ENCODE results near the gene RAB11FIP4. TPM values are rescaled to one million over a fixed set of nuclear protein-coding genes. Genes with fewer than 3 reads are reported as not detected.

RAB11FIP4 gene
- total and polyA plus RNA-seq, 2 of the 13 experiments (the other 11 are each of a cell fraction or from before 2014, with no cell fraction given): 28.0 to 89.3 TPM

GRCh38 chr17:31522987-31523495, 131.6 kb downstream of the RAB11FIP4 start:
- no peak overlapping the region for H3K4me2 ChIP-seq (ENCODE audit: low read depth, low read length)
- no TSS peak for BruUV-seq (replicated peaks)
- DNase-seq (ENCODE audit: low spot score) (no peak), ATAC-seq (no peak), FAIRE-seq (no peak)
- in situ Hi-C loops (cut with HindIII; ENCODE audit: extremely low pct_ligation_motif_present, low pct_unique_long_range_greater_than_20kb) (no loop called here), intact Hi-C loops (cut with micrococcal nuclease; ENCODE audit: unreplicated experiment) (no loop called here)
- no peaks in the 10 kb centered on the region for H3K27me3 ChIP-seq (ENCODE audit: control insufficient read depth in 1 of 2, insufficient read depth in 2 of 2, low read length in 2 of 2)
- no peak overlapping the region for H3K27ac ChIP-seq (ENCODE audit: extremely low read length, insufficient read depth, low read length)
- peaks cover 13% of the 10 kb centered on the region for H3K4me1 ChIP-seq (ENCODE audit: insufficient read depth, low read length)
- TF ChIP-seq CBFB (CRISPR knock-in tag; IDR thresholded peaks at IDR 0.05) (no peak), RBM22 (optimal IDR thresholded peaks at IDR 0.05; ENCODE audit: low read length) (peak; percentile 43), POLR2A (IDR thresholded peaks at IDR 0.05; ENCODE audit: insufficient read depth in 1 of 2, low read depth in 2 of 2, low read length in 2 of 2) (0 out of 4 replicates have a peak, but pooled peaks of 1 of the 2 experiments have one; percentile 2)
- WGBS (ENCODE audit: low lambda C conversion rate): 93% methylated on average over 4 of the region's 9 CpGs
- no peak overlapping the region for H2AFZ ChIP-seq (ENCODE audit: low read length)
- H4K20me1 ChIP-seq (ENCODE audit: insufficient read depth, low read length): no peaks in the 10 kb centered on the region
- no peaks in the 10 kb centered on the region for H3K79me2 ChIP-seq (ENCODE audit: insufficient read depth, low read length)
- peaks cover 31 to 60% of the 10 kb centered on the region in 2 experiments for H3K36me3 ChIP-seq (replicated peaks in 1 of 2; ENCODE audit: control insufficient read depth in 1 of 2, insufficient read depth in 2 of 2, low read length in 2 of 2)
- ChIA-PET POLR2A (interaction anchor here (1.1 kb wide), 1 partner anchor 55 kb away, joined by 3 read pairs; no protein-coding TSS in a partner anchor), CTCF (ENCODE audit: low intra/inter-chr PET ratio, low total read pairs) (no interaction called here)
- H3K9ac ChIP-seq (ENCODE audit: insufficient read depth, low read depth, low read length): no peak overlapping the region
- no peak overlapping the region for H3K4me3 ChIP-seq (replicated peaks in 1 of 3; ENCODE audit: insufficient read depth in 1 of 3, low read depth in 2 of 3, low read length in 3 of 3)
- H3K9me3 ChIP-seq (ENCODE audit: low read length): no peaks in the 10 kb centered on the region

GRCh38 chr17:31523862-31524730, 132.6 kb downstream of the RAB11FIP4 start:
- TF ChIP-seq ZNF3 (CRISPR knock-in tag; IDR thresholded peaks at IDR 0.05): no peak
- TF ChIP-seq POLR2A (IDR thresholded peaks at IDR 0.05; ENCODE audit: insufficient read depth in 1 of 2, low read depth in 2 of 2, low read length in 2 of 2): 0 out of 4 replicates have a peak, but pooled peaks of 1 of the 2 experiments have one; percentile 21
- no peak overlapping the region for H3K4me2 ChIP-seq (ENCODE audit: low read depth, low read length)
- in situ Hi-C loops (cut with HindIII; ENCODE audit: extremely low pct_ligation_motif_present, low pct_unique_long_range_greater_than_20kb) (no loop called here), intact Hi-C loops (cut with micrococcal nuclease; ENCODE audit: unreplicated experiment) (loop anchor here (2.0 kb wide), 2 partner anchors 87 to 133 kb away; partner anchors contain the start of gene RAB11FIP4)
- H3K9ac ChIP-seq (ENCODE audit: insufficient read depth, low read depth, low read length): no peak overlapping the region
- 93% methylated on average over 8 of the region's 14 CpGs for WGBS (ENCODE audit: low lambda C conversion rate)
- no peak; the same call in 2 of the 3 replicates for ATAC-seq
- no peaks in the 10 kb centered on the region for H4K20me1 ChIP-seq (ENCODE audit: insufficient read depth, low read length)
- FAIRE-seq: no peak
- H3K4me3 ChIP-seq (replicated peaks in 1 of 3; ENCODE audit: insufficient read depth in 1 of 3, low read depth in 2 of 3, low read length in 3 of 3): no peak overlapping the region
- DNase-seq (ENCODE audit: low spot score): no peak
- no peak overlapping the region for H2AFZ ChIP-seq (ENCODE audit: low read length)
- ChIA-PET CTCF (ENCODE audit: low intra/inter-chr PET ratio, low total read pairs) (interaction anchor here (2.2 to 2.9 kb wide), 3 partner anchors 86 to 319 kb away, joined by 8 to 63 read pairs (median 24); no protein-coding TSS in a partner anchor), POLR2A (interaction anchor here (1.0 to 1.3 kb wide), 3 partner anchors 56 to 89 kb away, joined by 3 read pairs; no protein-coding TSS in a partner anchor)
- BruUV-seq (replicated peaks): no TSS peak
- H3K4me1 ChIP-seq (ENCODE audit: insufficient read depth, low read length): peaks cover 13% of the 10 kb centered on the region
- peaks cover 37 to 66% of the 10 kb centered on the region in 2 experiments for H3K36me3 ChIP-seq (replicated peaks in 1 of 2; ENCODE audit: control insufficient read depth in 1 of 2, insufficient read depth in 2 of 2, low read length in 2 of 2)
- no peaks in the 10 kb centered on the region for H3K27me3 ChIP-seq (ENCODE audit: control insufficient read depth in 1 of 2, insufficient read depth in 2 of 2, low read length in 2 of 2)
- no peak overlapping the region for H3K27ac ChIP-seq (ENCODE audit: extremely low read length, insufficient read depth, low read length)
- no peaks in the 10 kb centered on the region for H3K79me2 ChIP-seq (ENCODE audit: insufficient read depth, low read length)
- H3K9me3 ChIP-seq (ENCODE audit: low read length): no peaks in the 10 kb centered on the region

All from HepG2 (cell line).